ENCODE results near the gene VPS18.

The VPS18 gene

GRCh38 chr15:40870716-40871115, 23.5 kb upstream of the VPS18 start:
- H3K27me3 ChIP-seq (ENCODE audit: low read length), result no peaks in the 10 kb centered on the region
- no peak overlapping the region for H3K9ac ChIP-seq (ENCODE audit: low read length)
- no peak overlapping the region for H3K4me2 ChIP-seq (ENCODE audit: low read depth, low read length, poor library complexity, severe bottlenecking)
- no peaks in the 10 kb centered on the region for H3F3A ChIP-seq (ENCODE audit: insufficient read depth)
- no peaks in the 10 kb centered on the region for H3K9me3 ChIP-seq (ENCODE audit: insufficient read depth, low read length)
- H3K4me3 ChIP-seq (ENCODE audit: insufficient read depth, low read length, poor library complexity, severe bottlenecking), result no peak overlapping the region
- no peaks in the 10 kb centered on the region for H4K20me1 ChIP-seq (ENCODE audit: low read depth, low read length)
- H3K36me3 ChIP-seq (ENCODE audit: low read length), result no peaks in the 10 kb centered on the region
- H3K79me2 ChIP-seq (ENCODE audit: insufficient read depth, low read length), result no peaks in the 10 kb centered on the region
- no peaks in the 10 kb centered on the region for H3K9me2 ChIP-seq (replicated peaks; ENCODE audit: insufficient read depth, low read length)
- H2AFZ ChIP-seq (ENCODE audit: low read depth, low read length, severe bottlenecking), result no peak overlapping the region
- no peak overlapping the region for H3K27ac ChIP-seq (ENCODE audit: low read depth, low read length)
- no peak for TF ChIP-seq EZH2phosphoT487 (conservative IDR thresholded peaks at IDR 0.05; ENCODE audit: low read length)
- no peak for TF ChIP-seq CTCF (IDR thresholded peaks at IDR 0.05; ENCODE audit: insufficient read depth, low read length, poor library complexity, severe bottlenecking)

- Histone ChIP-seq H3K36me3 (ENCODE audit: low read length) (no peaks in the 10 kb centered on the region), H3K4me2 (ENCODE audit: low read depth, low read length, poor library complexity, severe bottlenecking) (no peak overlapping the region)
Measured at GRCh38 chr15:40871749-40872617, 22.3 kb upstream of the VPS18 start.

GRCh38 chr15:40872791-40873693, 21.2 kb upstream of the VPS18 start:
- H3K79me2 ChIP-seq (ENCODE audit: insufficient read depth, low read length), result no peaks in the 10 kb centered on the region
- H3K9ac ChIP-seq (ENCODE audit: low read length), result no peak overlapping the region; the same call in 1 of the 2 replicates
- H4K20me1 ChIP-seq (ENCODE audit: low read depth, low read length), result no peaks in the 10 kb centered on the region
- no peak for TF ChIP-seq EZH2phosphoT487 (conservative IDR thresholded peaks at IDR 0.05; ENCODE audit: low read length)
- TF ChIP-seq CTCF (IDR thresholded peaks at IDR 0.05; ENCODE audit: insufficient read depth, low read length, poor library complexity, severe bottlenecking), result no peak
- H3K9me3 ChIP-seq (ENCODE audit: insufficient read depth, low read length), result no peaks in the 10 kb centered on the region
- no peaks in the 10 kb centered on the region for H3K9me2 ChIP-seq (replicated peaks; ENCODE audit: insufficient read depth, low read length)
- no peak overlapping the region for H3K27ac ChIP-seq (ENCODE audit: low read depth, low read length)
- H3F3A ChIP-seq (ENCODE audit: insufficient read depth), result no peaks in the 10 kb centered on the region
- no peaks in the 10 kb centered on the region for H3K36me3 ChIP-seq (ENCODE audit: low read length)
- no peak overlapping the region for H2AFZ ChIP-seq (ENCODE audit: low read depth, low read length, severe bottlenecking)
- H3K4me2 ChIP-seq (ENCODE audit: low read depth, low read length, poor library complexity, severe bottlenecking), result peak overlapping the region; percentile 71
- peak overlapping the region; percentile 57 for H3K4me3 ChIP-seq (ENCODE audit: insufficient read depth, low read length, poor library complexity, severe bottlenecking)
- H3K27me3 ChIP-seq (ENCODE audit: low read length), result no peaks in the 10 kb centered on the region

More at GRCh38 chr15:40871749-40872617, 22.3 kb upstream of the VPS18 start:
- Histone ChIP-seq H3F3A (ENCODE audit: insufficient read depth) (no peaks in the 10 kb centered on the region), H3K9me3 (ENCODE audit: insufficient read depth, low read length) (no peaks in the 10 kb centered on the region), H3K9me2 (replicated peaks; ENCODE audit: insufficient read depth, low read length) (no peaks in the 10 kb centered on the region), H3K4me3 (ENCODE audit: insufficient read depth, low read length, poor library complexity, severe bottlenecking) (no peak overlapping the region), H3K27ac (ENCODE audit: low read depth, low read length) (no peak overlapping the region), H2AFZ (ENCODE audit: low read depth, low read length, severe bottlenecking) (no peak overlapping the region), H3K9ac (ENCODE audit: low read length) (no peak overlapping the region), H3K27me3 (ENCODE audit: low read length) (no peaks in the 10 kb centered on the region), H4K20me1 (ENCODE audit: low read depth, low read length) (no peaks in the 10 kb centered on the region), H3K79me2 (ENCODE audit: insufficient read depth, low read length) (no peaks in the 10 kb centered on the region)
- no peak for TF ChIP-seq EZH2phosphoT487 (conservative IDR thresholded peaks at IDR 0.05; ENCODE audit: low read length)
- no peak for TF ChIP-seq CTCF (IDR thresholded peaks at IDR 0.05; ENCODE audit: insufficient read depth, low read length, poor library complexity, severe bottlenecking)
